ENCODE data around the gene TAF6L. TPM values are rescaled to one million over a fixed set of nuclear protein-coding genes. Genes with fewer than 3 reads are reported as not detected.
"Not testable (repeated sequence)": the region's sequence is repeated elsewhere in the genome, so short reads cannot be mapped to it uniquely, and the experiment has no call there.

TAF6L gene
- total RNA-seq, 1 donor from 2014 or later: 40.2 TPM

DNA sequence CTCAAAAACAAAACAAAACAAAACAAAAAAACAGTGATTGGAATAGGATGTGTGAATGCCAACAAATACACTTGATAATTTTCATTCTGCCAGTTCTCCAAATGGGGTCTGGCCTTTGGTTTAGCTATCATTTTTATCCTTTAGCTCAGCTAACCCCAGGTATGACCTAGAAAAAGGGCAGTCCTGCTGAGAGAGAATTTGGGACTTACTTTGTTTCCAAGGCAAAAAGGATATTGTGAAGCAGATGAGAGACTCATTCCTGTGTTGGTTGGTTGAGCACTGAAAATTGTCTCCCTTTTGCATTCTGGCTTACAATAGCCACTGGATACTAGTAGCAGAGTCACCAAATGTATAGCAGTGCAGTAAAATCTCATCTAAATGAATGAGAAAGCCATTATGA, 34.0 kb upstream of the TAF6L start:
- no peaks in the 10 kb centered on the region for H3K9me3 Mint-ChIP-seq
- H3K4me3 Mint-ChIP-seq: no peak overlapping the region
- no peak for DNase-seq (ENCODE audit: low spot score in 2 of 2, unreplicated experiment in 2 of 2)
- TF ChIP-seq, protein P1, sequence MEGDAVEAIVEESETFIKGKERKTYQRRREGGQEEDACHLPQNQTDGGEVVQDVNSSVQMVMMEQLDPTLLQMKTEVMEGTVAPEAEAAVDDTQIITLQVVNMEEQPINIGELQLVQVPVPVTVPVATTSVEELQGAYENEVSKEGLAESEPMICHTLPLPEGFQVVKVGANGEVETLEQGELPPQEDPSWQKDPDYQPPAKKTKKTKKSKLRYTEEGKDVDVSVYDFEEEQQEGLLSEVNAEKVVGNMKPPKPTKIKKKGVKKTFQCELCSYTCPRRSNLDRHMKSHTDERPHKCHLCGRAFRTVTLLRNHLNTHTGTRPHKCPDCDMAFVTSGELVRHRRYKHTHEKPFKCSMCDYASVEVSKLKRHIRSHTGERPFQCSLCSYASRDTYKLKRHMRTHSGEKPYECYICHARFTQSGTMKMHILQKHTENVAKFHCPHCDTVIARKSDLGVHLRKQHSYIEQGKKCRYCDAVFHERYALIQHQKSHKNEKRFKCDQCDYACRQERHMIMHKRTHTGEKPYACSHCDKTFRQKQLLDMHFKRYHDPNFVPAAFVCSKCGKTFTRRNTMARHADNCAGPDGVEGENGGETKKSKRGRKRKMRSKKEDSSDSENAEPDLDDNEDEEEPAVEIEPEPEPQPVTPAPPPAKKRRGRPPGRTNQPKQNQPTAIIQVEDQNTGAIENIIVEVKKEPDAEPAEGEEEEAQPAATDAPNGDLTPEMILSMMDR (IDR thresholded peaks at IDR 0.05; ENCODE audit: unreplicated experiment): no peak
- peaks cover 25% of the 10 kb centered on the region for H3K36me3 Mint-ChIP-seq
- no peak overlapping the region for H3K27ac Mint-ChIP-seq
- H3K27me3 Mint-ChIP-seq (ENCODE audit: low read depth): no peaks in the 10 kb centered on the region
- H3K4me1 Mint-ChIP-seq: no peaks in the 10 kb centered on the region

DNA sequence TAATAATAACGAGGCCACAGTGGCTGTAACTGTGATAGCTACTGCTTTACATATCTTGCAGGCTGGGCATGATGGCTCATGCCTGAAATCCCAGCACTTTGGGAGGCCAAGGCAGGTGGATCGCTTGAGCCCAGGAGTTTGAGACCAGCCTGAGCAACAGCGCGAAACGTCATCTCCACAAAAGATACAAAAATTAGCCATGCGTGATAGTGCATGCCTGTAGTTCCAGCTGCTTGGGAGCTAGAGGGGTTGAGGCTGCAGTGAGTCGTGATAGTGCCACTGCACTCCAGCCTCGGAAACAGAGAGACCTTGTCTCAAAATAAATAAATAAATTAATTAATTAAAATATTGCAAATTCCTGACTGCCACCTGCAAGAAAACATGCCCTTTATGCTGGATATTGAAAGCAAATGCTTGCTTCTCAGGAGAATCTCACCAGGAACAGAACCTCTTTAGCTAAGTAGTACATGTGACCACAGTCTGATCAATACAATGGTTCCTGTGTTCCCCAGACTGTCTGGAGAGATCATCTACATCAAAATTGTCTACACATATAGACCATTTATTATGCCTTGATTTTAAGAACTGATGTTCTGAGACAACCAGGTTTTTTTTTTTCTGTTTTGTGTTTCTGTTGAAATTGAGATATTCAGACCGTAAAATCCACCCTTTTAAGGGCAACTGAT, 23.6 kb upstream of the TAF6L start:
- peaks cover 13% of the 10 kb centered on the region for H3K36me3 Mint-ChIP-seq
- TF ChIP-seq, protein P1 (IDR thresholded peaks at IDR 0.05; ENCODE audit: unreplicated experiment): no peak
- H3K4me1 Mint-ChIP-seq: peaks cover 11% of the 10 kb centered on the region
- H3K4me3 Mint-ChIP-seq: no peak overlapping the region
- H3K27ac Mint-ChIP-seq: peak overlapping the region; percentile 77
- no peaks in the 10 kb centered on the region for H3K9me3 Mint-ChIP-seq
- DNase-seq (ENCODE audit: low spot score in 2 of 2, unreplicated experiment in 2 of 2): no peak
- H3K27me3 Mint-ChIP-seq (ENCODE audit: low read depth): no peaks in the 10 kb centered on the region

DNA sequence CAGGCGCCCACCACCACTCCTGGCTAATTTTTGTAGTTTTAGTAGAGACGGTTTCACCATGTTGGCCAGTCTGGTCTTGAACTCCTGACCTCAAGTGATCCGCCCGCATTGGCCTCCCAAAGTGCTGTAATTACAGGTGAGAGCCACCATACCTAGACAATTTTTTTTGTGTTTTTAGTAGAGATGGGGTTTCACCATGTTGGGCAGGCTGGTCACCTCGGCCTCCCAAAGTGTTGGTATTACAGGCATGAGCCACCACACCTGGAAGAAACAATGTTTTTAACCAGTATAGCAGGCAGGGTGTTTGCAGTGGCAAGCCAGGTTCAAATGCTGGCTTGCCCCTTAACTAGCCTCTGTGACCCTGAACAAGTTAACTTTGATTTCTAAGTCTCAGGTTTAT, 21.3 kb upstream of the TAF6L start:
- H3K9me3 Mint-ChIP-seq; H3K27me3 Mint-ChIP-seq (ENCODE audit: low read depth); H3K27ac Mint-ChIP-seq; H3K4me3 Mint-ChIP-seq; DNase-seq (ENCODE audit: low spot score in 2 of 2, unreplicated experiment in 2 of 2): not testable (repeated sequence)
- peaks cover 13% of the 10 kb centered on the region for H3K36me3 Mint-ChIP-seq
- H3K4me1 Mint-ChIP-seq: peaks cover 20% of the 10 kb centered on the region

DNA sequence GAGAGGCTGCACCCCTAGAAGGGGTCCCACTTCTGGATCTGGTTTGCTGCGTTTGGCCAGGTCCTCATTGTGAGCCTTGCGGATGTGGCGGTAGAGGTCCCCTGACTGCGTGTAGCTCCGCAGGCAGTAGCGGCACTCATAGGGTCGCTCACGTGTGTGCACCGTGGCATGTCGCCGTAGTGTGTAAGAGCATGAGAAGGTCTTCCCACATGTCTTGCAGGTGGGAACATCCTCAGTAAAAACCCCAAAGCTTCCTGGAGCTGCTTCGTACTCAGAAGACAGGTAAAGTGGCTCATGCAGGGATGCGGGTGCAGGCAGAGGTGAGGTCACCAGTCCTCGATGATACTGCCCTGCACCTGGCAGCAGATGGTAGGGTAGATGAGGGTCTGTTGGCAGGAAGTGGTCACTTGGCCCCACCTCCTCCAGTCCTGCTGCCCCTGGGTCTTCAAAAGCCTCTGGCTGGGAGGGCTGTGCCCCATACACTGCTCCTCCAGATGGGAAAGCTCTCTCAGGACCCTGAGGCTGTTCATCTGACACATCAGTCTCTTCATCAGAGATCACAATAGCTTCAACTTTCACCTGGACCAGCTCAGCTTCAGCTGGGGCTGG, 18.9 kb upstream of the TAF6L start:
- Mint-ChIP-seq H3K36me3 (peaks cover 13% of the 10 kb centered on the region), H3K9me3 (no peaks in the 10 kb centered on the region), H3K4me3 (no peak overlapping the region), H3K4me1 (peaks cover 20% of the 10 kb centered on the region), H3K27ac (peak overlapping the region; percentile 79), H3K27me3 (ENCODE audit: low read depth) (no peaks in the 10 kb centered on the region)
- no peak for DNase-seq (ENCODE audit: low spot score in 2 of 2, unreplicated experiment in 2 of 2)
- TF ChIP-seq, protein P1 (IDR thresholded peaks at IDR 0.05; ENCODE audit: unreplicated experiment): no peak

DNA sequence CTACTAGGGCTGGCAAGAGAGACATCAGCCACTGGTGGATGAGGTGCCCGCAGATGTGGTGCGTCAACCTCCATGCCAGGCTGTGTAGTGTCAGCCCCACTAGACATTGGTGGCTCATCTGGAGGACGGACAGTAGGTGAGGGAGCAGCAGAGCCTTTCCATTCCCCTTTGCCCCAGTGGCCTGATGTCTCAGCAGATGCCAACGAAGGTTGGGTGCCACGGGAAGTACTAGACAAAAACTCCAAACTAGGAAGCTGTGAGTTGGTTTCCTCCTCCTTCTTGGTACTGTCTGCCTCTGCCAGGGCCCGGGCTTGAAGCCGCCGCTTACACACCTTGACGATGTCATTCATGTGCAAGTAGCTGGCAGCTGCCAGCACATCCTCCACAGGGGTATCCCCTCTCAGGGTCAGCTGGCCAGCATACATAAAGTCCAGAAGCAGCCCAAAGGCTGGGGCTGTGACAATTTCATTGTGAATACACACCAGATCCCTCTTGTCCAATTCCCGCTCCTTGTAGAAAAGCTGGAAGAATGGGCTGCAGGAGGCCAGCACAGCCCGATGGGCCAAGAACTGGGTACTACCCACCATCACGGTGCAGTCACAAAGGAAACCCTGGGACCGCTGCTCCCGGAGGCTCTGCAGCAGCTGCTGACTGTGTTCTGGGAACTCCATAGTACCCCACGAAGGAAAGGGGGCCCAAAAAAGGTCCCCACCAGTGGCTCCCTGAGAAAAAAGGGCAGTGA, 18.0 kb upstream of the TAF6L start:
- no peaks in the 10 kb centered on the region for H3K27me3 Mint-ChIP-seq (ENCODE audit: low read depth)
- peak overlapping the region; percentile 97 for H3K4me3 Mint-ChIP-seq
- DNase-seq (ENCODE audit: low spot score in 2 of 2, unreplicated experiment in 2 of 2): no peak
- H3K36me3 Mint-ChIP-seq: peaks cover 10% of the 10 kb centered on the region
- H3K4me1 Mint-ChIP-seq: peaks cover 16% of the 10 kb centered on the region
- TF ChIP-seq, protein P1 (IDR thresholded peaks at IDR 0.05; ENCODE audit: unreplicated experiment): no peak
- H3K9me3 Mint-ChIP-seq: no peaks in the 10 kb centered on the region
- H3K27ac Mint-ChIP-seq: peak overlapping the region; percentile 97
